Esophagus muscularis mucosa (tissue), 4 donors: ENCODE results near the gene PARL. TPM values are rescaled to one million over a fixed set of nuclear protein-coding genes. Genes with fewer than 3 reads are reported as not detected.

Experiments
- DNase-seq: peaks from one replicate; pipeline ENCODE4 v3.0.0-alpha.2; 2017; ENCODE audit errors: extremely low spot score
- H3K27ac ChIP-seq, 4 donors: fragments of 200-600 bp; sonication (generic); replicated peaks in 1 of 4; 1 replicate in 3 of 4; 2 replicates in 1 of 4; pipeline ENCODE4 v1.5.1; 2016 to 2019; ENCODE audit warnings: mild to moderate bottlenecking in 1 of 4
- H3K27me3 ChIP-seq, 4 donors: fragments of 200-600 bp; sonication (generic); one replicate each; pipeline versions ENCODE4 v1.5.1 to v1.6.0; 2016 to 2019
- H3K36me3 ChIP-seq, 4 donors: fragments of 200-600 bp; sonication (generic); one replicate each; pipeline ENCODE4 v1.5.1; 2016 to 2019
- H3K4me1 ChIP-seq, 4 donors: fragments of 200-600 bp; sonication (generic); one replicate each; pipeline ENCODE4 v1.5.1; 2016 to 2019
- H3K4me3 ChIP-seq, 4 donors: fragments of 200-600 bp; sonication (generic); 1 replicate in 2 of 4; 2 replicates in 2 of 4; pipeline ENCODE4 v1.5.1; 2016 to 2019; ENCODE audit warnings: mild to moderate bottlenecking in 4 of 4, moderate library complexity in 1 of 4
- H3K9me3 ChIP-seq, 4 donors: fragments of 200-600 bp; sonication (generic); 1 replicate in 3 of 4; 2 replicates in 1 of 4; pipeline ENCODE4 v1.5.1; 2016 to 2019
- CTCF ChIP-seq, 3 experiments: fragments of 200-600 bp in 2 of 3; fragments of 450-650 bp in 1 of 3; sonication (generic) in 2 of 3; IDR thresholded peaks; one replicate each; pipeline ENCODE4 v1.5.1; 2017 to 2019; ENCODE audit warnings: antibody characterized with exemption in 3 of 3, mild to moderate bottlenecking in 2 of 3, moderate library complexity in 1 of 3
- EP300 ChIP-seq: sonication (generic); formaldehyde crosslinking; IDR thresholded peaks from one replicate; pipeline ENCODE4 v1.6.1; 2017; ENCODE audit warnings: antibody characterized with exemption
- POLR2A ChIP-seq: fragments of 450-650 bp; IDR thresholded peaks from one replicate; pipeline ENCODE4 v1.6.1; 2017; ENCODE audit warnings: antibody characterized with exemption, moderate library complexity, mild to moderate bottlenecking, low read depth
- POLR2AphosphoS5 ChIP-seq, 2 donors: sonication (generic); formaldehyde crosslinking; IDR thresholded peaks; one replicate each; pipeline ENCODE4 v1.6.1; 2017; ENCODE audit warnings: antibody characterized with exemption in 2 of 2
- WGBS: methylation state at CpG from one replicate; pipeline ENCODE4 v1.1.5; 2018; 5-methylcytosine and 5-hydroxymethylcytosine counted together
- intact Hi-C: fragments of 100-400 bp; cut with DNase I; formaldehyde crosslinking; loops from one replicate; pipeline ENCODE4 v1.15.1; 2023
- small RNA-seq, 3 donors: library from RNA; depleted of rRNA; stranded (forward); fragments of <200 nt; gene quantifications; one replicate each; pipeline ENCODE3, GENCODE V24; 2016
- total RNA-seq, 4 donors: library from RNA; depleted of rRNA; stranded (reverse); fragments of >200 nt; gene quantifications; one replicate each; pipeline versions ENCODE4 v1.1.0 to v1.2.1, GENCODE V29; 2016

Gene PARL
- total RNA-seq, 4 donors from 2014 or later: 40.2 to 57.1 (median 51.2) TPM

- no peak for DNase-seq
- Histone ChIP-seq H3K36me3 (peaks cover 33 to 93% (median 71%) of the 10 kb centered on the region in 4 donors), H3K4me1 (no peaks in the 10 kb centered on the region), H3K27ac (no peak overlapping the region), H3K27me3 (no peaks in the 10 kb centered on the region), H3K9me3 (no peaks in the 10 kb centered on the region), H3K4me3 (no peak overlapping the region)
- intact Hi-C loops: no loop called here
- TF ChIP-seq CTCF (IDR thresholded peaks at IDR 0.05) (no peak), EP300 (no peak)
- WGBS: 74% methylated on average over 7 of the region's 7 CpGs
Observed at GRCh38 chr3:183782576-183783276, 102.0 kb downstream of the PARL start.

DNA sequence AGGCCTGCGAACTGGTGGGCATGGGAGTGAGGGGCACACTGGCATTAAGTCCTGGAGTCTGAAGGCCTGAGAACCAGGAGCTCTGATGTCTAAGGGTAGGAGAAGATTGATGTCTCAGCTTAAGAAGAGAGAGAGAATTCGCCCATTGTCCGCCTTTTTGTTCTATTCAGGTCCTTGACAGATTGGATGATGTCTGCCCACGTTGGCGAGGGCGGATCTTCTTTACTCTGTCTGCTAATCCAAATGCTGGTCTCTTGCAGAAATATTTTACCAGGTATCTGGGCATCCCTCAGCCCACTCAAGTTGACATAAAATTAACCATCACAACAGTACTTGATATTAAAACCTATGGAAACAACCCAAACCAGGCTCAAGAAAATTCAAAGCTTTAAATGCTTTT, 103.4 kb downstream of the PARL start:
- Histone ChIP-seq H3K4me1 (no peaks in the 10 kb centered on the region), H3K27ac (no peak overlapping the region), H3K4me3 (no peak overlapping the region), H3K27me3 (no peaks in the 10 kb centered on the region), H3K9me3 (no peaks in the 10 kb centered on the region), H3K36me3 (peaks cover 29 to 93% (median 71%) of the 10 kb centered on the region in 4 donors)
- TF ChIP-seq EP300: no peak
- TF ChIP-seq POLR2A: no peak
- no peak for TF ChIP-seq CTCF (IDR thresholded peaks at IDR 0.05)
- no peak for TF ChIP-seq POLR2AphosphoS5 (IDR thresholded peaks at IDR 0.05)
- DNase-seq: no peak
- 96% methylated on average over 6 of the region's 6 CpGs for WGBS
- intact Hi-C loops: no loop called here

- intact Hi-C loops: no loop called here
- TF ChIP-seq POLR2AphosphoS5 (IDR thresholded peaks at IDR 0.05) (no peak), POLR2A (no peak), CTCF (IDR thresholded peaks at IDR 0.05) (no peak), EP300 (no peak)
- peaks cover 27 to 97% (median 76%) of the 10 kb centered on the region in 4 donors for H3K36me3 ChIP-seq
- no peak overlapping the region for H3K4me3 ChIP-seq
- no peak overlapping the region for H3K27ac ChIP-seq
- no peaks in the 10 kb centered on the region for H3K4me1 ChIP-seq
- H3K27me3 ChIP-seq: no peaks in the 10 kb centered on the region
- WGBS: 85% methylated on average over 14 of the region's 14 CpGs
- no peaks in the 10 kb centered on the region for H3K9me3 ChIP-seq
- DNase-seq: no peak
Observed at GRCh38 chr3:183779896-183780465, 104.7 kb downstream of the PARL start.

Small RNAs within 50 kb of the gene (small RNA-seq; reads per million reads assigned to genes)
- 0 reads per million in 3 donors for gene MIR4448

Other genes with a start within 250 kb of the PARL start
- 100 to 1,000 TPM in 3 of 4 donors, 10 to 100 TPM in 1; 87.5 to 166 (median 123) TPM for gene KLHL24, start 249.3 kb downstream of the PARL start, total RNA-seq
- gene YEATS2, start 187.1 kb downstream of the PARL start, total RNA-seq: 10 to 100 TPM; 18.2 to 34.3 (median 29.5) TPM
- gene MAP6D1, start 59.3 kb downstream of the PARL start, total RNA-seq: 1 to 10 TPM in 3 of 4 donors, under 1 TPM in 1; 0.42 to 2.9 (median 2.4) TPM
- gene ABCC5, start 133.0 kb upstream of the PARL start, total RNA-seq: 10 to 100 TPM in 3 of 4 donors, 1 to 10 TPM in 1; 9.8 to 20.2 (median 17.6) TPM
- not detected for gene HTR3D, start 146.9 kb upstream of the PARL start, total RNA-seq
- gene HTR3C, start 168.2 kb upstream of the PARL start, total RNA-seq: not detected
- gene HTR3E, start 212.2 kb upstream of the PARL start, total RNA-seq: not detected